ENCODE data around the gene KIF26B.

Gene KIF26B

DNA sequence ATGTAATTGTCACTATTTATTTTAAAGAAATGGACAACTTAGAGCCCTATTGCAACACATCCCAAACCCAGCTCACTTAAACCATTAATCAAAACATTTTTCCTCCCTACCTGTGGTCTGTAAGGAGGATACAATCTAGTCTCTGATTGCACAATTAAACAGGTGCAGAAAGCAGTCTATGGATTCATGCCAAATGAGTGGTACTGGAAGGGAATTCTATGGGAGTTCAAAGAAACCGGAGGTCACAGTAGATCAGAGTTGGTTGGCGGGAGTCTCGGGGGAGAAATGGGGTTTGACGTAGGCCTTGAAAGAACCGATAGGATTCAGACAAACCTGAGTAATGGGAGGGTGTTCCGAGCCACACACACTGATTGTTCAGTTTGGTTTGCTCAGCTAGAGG is 314.9 kb downstream of the KIF26B start:
- no peak overlapping the region for H3K27ac ChIP-seq
- no peak for DNase-seq (ENCODE audit: low read depth, low spot score)

DNA sequence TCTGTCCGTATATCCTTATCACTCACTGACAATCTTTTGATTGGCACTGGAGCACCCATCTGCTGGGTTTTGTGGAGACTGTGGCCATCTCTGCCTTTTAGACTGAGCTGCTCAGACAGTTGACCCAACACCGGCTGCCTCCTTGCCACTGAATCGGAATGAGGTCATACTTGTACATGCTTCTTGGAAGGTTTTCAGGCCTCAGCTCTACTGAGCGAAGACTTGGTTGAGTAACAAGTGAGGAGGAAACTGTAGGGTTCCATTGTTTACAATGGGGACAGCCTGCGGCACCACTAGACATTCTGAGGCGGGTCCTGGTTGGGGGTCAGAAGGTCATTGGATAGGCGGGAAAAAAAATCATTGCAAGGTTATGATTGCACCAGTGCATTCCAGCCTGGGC is 320.3 kb downstream of the KIF26B start:
- H3K27ac ChIP-seq: no peak overlapping the region
- DNase-seq (ENCODE audit: low read depth, low spot score): peak; percentile 22

DNA sequence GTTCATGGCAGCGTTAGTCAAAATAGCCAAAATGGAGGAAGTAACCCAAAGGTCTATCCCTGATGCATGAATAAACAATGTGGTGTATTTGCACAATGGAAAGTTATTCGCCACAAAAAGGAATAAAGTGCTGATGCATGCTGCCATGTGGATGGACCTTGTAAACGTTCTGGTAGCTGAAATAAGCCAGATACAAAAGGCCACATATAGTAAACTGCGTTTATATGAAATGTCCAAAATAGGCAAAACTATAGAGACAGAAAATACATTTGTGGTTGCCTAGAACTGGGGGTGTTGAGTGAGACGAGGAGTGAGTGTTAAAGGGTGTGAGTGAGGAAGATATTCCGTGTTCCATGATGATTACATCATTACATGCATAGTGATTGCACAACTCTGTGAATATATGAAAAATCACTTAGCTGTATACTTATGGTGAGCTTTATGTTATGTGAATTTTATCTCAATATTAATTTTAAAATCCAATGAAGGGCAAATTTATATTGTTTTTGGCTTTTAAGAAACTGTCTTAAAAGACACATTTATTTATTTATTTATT is 321.3 kb downstream of the KIF26B start:
- no peak overlapping the region for H3K27ac ChIP-seq
- no peak for DNase-seq (ENCODE audit: low read depth, low spot score)

DNA sequence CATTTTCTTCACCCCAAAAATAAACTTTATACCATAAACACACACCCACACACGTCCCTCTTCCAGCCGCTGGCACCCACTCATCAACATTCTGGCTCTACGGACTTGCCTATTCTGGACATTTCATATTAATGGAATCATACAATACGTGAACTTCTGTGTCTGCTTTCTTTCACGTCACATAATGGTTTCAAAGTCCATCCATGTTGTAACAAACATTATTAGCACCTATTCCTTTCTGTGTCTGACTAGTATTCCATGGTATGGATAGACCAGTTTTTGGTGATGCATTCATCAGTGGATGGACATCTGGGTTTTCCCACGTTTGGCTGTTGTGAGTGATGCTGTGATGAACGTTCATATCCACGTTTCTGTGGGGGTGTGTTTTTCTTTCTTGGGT is 323.2 kb downstream of the KIF26B start:
- no peak for DNase-seq (ENCODE audit: low read depth, low spot score)
- no peak overlapping the region for H3K27ac ChIP-seq

DNA sequence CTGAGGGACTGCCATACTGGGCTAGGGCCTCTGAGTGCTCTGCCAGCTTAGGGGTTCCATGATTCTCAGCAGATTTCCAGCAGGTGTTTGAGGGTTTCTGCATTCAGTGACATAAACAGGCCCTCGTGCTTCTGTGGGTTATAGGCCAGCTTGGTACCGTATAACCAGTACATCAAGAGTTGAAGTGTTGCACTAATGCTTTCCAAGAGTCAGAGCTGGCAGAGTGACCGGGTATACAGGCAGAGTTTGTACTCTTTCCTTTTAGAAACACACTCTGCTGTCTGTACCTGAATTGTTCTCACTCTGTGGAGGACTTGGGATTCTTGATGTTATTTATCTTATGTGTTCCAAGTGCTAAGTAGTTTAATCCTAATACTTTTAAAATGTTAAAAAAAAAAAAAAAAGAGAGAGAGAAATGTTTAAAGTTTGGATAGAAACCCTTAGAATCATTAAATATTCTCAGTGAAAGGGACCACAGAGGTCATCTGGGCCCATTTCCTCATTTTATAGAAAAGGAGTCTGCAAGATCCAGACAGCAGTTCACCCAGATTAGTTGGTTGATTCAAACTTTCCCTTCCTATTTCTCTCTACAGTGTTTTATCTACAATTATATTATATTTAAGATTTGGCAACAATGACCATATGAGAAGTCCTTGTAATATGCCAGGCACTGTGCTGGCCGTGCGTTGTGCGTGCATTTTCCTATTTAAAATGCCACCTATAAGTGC is 325.8 kb downstream of the KIF26B start:
- no peak overlapping the region for H3K27ac ChIP-seq
- DNase-seq (ENCODE audit: low read depth, low spot score): no peak

DNA sequence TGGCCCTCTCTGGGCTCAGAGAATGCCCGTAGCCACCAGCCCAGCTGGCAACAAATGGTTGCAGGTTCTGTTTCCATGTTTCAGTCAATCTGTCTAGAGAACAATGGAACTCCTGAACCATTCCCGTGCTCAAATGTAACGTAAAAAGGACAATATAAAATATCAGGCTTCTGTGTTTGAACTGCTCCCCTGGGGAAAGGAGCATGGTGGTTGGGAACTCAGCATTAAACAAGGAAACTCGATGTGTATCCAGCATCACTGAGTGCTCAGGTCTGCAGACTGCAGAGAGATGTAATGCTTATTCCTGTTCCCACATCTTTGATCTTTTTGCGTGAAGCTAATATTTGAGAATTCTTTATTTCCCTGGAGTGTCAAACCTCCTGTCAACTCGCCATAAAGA is 326.5 kb downstream of the KIF26B start:
- no peak for DNase-seq (ENCODE audit: low read depth, low spot score)
- H3K27ac ChIP-seq: no peak overlapping the region

DNA sequence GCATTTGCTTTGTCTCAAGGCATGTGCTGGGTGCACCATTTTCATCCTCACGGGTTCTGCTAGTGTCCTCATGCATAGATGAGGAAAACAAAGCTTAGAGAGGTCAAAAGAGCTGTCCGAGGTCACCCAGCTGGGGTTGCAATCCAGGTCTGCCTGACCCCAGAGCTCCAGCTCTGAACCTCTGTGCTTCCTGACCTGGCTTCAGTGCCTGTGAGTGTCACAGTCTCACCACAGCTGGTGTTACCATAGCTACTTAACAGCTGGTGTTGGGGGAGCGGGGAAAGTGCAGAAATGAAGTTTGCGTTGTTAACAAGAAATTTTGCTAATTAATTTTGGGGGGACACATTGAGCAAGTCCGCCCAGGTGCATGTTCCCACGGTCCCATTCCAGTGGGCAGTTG is 328.5 kb downstream of the KIF26B start:
- no peak overlapping the region for H3K27ac ChIP-seq
- no peak for DNase-seq (ENCODE audit: low read depth, low spot score)

DNA sequence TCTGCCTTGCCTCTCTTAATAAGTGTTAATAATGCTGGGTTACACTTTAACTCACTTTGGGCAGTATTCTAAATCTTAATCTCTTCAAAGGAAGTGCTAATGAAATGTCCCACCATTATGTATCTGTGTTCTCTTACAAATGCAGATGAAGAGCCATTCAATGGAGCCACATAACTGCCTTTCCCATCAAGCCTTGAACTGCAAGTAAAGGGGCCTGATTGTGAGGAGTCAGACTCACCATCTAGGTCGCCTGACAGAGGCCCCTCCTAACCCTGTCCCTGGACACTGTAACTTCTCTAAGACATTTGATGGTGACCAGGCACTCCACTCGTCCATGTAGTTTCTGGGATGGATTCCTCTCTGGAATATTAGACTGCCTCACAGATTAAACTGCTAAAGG is 329.4 kb downstream of the KIF26B start:
- DNase-seq (ENCODE audit: low read depth, low spot score): no peak
- H3K27ac ChIP-seq: no peak overlapping the region

DNA sequence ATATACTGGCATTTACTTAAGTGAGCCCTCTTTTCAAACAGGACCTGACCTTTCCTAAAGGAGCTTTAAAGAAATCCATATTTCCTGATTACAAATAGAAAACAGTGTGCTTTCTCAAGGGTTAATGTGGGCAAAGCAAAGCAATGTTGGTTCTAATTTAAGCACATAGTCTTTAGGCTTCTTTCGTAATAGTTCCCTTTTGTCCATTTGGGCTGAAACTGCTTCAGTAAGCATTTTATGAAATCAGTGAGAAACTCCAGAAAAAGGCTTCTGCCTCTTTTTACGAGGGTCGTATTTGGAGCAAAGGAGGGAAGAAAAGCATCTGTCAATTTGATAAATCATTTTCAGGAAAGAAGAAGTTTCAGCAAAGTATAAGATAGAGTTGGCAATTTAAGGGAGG is 331.2 kb downstream of the KIF26B start:
- no peak for DNase-seq (ENCODE audit: low read depth, low spot score)
- H3K27ac ChIP-seq: no peak overlapping the region

DNA sequence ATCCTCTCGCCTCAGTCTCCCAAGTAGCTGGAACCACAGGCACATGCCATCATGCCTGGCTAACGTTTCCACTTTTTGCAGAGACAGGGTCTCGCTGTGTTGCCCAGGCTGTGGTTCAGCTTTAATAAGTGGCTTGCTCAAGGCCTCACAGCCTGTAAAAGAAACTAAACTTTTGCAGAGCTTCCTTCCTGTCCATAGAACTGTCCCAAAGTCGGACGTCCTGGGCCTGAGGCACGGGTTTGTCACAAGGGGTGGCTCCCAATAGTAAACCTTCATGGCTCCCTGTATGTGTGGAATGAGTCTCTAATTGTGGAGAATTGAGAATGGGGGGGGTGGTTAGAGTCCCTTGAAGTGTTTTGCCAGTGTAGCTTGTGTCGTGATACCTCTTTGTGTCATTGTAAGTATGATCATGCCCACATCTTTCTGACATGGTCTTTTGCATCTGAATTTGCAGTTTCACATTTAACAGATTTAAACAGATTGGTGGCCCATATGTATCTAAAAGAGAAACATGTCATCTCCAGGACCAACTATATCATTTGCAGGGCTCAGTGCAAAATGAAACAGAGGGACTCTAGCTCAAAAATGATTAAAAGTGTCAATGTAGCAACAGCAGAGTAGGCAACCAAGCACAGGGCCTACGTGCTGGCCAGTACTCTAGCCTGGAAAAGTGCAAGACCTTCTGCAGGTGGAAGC is 332.1 kb downstream of the KIF26B start:
- no peak for DNase-seq (ENCODE audit: low read depth, low spot score)
- no peak overlapping the region for H3K27ac ChIP-seq

DNA sequence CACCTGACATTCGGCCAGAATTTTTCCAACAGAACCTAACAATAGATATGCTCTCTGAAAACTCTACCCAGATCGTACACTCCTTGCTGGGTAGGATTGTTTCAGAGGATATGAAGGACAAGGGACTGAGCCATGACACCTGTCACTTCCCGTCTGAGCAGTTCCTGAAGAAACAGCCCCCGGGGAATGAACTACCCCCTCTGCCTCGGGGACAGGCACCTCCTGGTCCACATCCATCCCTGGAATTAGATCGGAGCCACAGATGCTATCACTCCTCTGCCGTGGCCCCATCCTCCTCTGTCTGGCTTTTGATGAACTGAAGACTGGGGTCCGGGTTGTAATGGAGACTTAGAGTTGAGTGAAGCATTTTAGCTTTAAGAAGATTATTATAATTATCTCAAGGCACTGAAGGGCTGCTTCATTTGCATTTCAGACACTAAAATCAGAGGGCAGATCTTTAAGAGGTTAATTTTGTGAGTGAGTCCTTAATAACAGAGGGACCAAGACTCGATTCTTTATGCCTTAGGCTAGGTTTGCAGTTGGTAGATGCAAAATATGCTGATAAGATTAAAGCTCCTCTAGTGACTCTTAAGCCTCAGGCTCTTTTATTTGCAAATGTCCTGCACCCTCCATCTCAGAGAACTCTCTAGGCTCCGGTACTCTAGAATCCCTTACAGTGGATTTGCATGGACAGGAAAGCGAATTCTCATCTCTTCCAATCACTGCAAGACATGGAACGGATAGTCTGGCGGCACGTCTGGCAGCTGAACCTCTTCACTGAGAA is 333.8 kb downstream of the KIF26B start:
- no peak for DNase-seq (ENCODE audit: low read depth, low spot score)
- peak overlapping the region; percentile 81 for H3K27ac ChIP-seq

DNA sequence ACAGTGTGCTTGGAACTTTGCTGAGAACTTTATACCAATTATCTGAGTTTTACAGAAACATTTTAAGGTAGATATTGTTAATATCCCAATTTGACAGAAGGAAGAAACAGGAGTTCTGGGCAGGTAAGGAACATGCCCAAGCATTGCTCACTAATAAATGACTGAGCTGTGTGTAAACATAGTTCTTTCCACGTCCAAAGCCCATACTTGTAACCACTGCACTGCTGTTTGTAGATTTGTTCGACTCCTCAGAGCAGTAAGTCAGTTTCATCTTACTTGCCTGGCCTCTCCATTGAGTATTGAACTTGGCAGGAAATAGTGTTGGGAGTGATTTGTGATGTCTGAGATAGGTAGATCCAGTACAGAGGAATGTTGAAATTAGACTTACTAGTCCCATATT is 335.1 kb downstream of the KIF26B start:
- peak; percentile 87 for DNase-seq (ENCODE audit: low read depth, low spot score)
- H3K27ac ChIP-seq: peak overlapping the region; percentile 81

DNA sequence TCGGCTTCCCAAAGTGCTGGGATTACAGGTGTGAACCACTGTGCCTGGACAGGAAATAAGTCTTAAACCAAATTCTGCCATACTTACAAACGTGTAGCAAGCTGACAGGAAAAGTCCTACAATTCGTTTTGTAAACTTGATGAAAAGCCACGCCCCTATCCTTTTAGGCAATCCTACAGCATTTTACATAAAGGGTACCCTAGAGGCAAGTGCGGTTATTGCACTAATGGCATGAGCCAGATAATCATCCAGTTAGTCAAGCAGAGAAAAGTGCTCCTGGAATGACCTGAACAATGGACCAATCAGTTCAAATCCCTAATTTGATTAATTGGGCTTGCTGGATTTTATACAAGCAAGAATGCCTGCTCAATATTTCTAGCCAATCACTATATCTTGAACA is 338.2 kb downstream of the KIF26B start:
- no peak overlapping the region for H3K27ac ChIP-seq
- no peak for DNase-seq (ENCODE audit: low read depth, low spot score)

DNA sequence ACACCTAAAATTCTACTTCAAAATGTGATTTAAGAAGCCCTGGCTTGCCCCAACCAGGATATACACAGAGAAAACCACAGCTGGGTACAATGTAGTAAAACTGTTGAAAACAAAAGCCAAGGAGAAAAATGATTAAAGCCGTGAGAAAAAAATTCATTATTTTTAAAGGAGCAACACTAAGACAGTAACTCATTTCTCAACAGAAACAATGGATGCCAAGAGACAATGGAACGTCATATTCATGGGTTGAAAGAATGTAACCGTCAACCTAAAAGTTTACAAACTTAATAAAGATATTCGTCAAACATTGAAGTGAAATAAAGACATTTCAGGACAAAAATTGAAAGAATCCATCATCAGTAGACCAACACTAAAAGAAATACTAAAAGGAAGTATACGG is 340.9 kb downstream of the KIF26B start:
- DNase-seq (ENCODE audit: low read depth, low spot score): no peak
- no peak overlapping the region for H3K27ac ChIP-seq

DNA sequence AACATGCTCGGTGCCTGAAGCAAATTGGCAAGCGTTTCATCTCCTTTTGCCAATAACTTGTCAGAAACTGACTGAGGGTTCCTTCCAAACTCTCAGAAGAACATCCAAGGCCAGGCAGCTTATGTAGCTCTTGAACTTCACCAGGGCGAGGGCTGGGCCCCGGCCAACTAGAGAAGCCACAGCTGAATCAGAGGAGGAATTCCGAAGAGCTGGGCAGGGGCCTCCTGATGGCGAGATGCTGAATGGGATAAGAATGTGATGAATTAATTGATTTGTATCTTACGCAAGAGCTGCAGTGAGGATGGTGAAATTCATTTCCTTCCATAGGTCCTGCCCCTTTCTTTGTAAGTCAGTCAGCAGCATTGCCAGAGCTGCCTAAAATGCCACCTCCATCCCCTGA is 345.8 kb downstream of the KIF26B start:
- peak overlapping the region; percentile 28 for H3K27ac ChIP-seq
- peak; percentile 89 for DNase-seq (ENCODE audit: low read depth, low spot score)

DNA sequence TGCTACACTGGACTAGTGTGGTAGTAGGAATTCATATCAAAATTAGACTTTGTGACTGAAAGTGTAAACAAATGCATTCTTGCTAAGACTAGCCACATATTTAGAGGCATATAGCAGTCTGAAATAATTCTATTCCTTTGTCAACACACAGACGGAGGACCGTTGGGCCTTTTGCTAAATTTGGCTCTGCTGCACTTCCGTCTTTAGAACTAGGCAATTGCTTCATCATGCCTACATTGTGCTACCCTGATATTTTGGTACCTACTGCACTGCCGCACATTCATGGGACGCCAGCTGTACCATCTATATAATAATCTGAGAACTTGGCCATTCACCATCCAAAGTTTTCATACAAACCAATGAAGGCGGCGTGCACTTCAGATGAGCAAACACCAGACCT is 346.8 kb downstream of the KIF26B start:
- DNase-seq (ENCODE audit: low read depth, low spot score): no peak
- H3K27ac ChIP-seq: no peak overlapping the region

DNA sequence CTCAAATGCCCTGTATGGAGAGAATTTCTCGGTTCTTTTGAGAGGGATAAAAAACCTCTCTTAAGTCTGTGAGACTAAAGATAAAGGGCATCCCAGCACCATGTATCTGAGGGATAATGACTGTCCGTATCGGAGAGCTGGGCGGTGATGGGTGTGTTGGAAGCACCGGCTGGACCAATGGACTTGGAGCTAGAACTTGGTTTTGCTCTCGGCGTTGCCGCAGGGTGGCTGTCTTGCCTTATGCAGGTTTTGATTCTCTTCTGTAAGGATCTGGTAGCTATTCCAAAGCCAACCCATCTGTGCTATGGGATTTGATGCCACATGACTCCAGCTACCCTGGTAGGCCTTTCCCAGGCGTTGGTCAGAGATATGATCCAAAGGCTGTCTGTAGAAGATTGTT is 348.8 kb downstream of the KIF26B start:
- no peak overlapping the region for H3K27ac ChIP-seq
- no peak for DNase-seq (ENCODE audit: low read depth, low spot score)

DNA sequence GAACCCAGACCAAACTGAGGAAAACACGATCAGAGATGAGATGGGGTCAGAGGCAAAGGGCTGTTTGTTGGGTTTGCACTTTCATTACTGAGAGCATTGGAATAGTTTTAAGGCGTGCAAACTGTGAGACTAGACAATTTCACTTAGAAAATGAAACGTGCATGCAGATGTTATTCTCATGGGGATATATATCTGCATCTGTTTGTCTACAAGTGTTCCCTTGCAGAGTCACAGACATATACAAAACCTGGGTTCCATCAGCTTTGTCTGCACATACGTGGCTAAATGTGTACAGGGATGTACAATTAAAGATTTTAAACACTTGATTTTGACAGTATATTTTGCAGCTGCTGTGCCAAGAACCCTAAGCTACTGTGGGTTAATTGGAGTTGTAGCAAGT is 355.4 kb downstream of the KIF26B start:
- DNase-seq (ENCODE audit: low read depth, low spot score): no peak
- no peak overlapping the region for H3K27ac ChIP-seq

DNA sequence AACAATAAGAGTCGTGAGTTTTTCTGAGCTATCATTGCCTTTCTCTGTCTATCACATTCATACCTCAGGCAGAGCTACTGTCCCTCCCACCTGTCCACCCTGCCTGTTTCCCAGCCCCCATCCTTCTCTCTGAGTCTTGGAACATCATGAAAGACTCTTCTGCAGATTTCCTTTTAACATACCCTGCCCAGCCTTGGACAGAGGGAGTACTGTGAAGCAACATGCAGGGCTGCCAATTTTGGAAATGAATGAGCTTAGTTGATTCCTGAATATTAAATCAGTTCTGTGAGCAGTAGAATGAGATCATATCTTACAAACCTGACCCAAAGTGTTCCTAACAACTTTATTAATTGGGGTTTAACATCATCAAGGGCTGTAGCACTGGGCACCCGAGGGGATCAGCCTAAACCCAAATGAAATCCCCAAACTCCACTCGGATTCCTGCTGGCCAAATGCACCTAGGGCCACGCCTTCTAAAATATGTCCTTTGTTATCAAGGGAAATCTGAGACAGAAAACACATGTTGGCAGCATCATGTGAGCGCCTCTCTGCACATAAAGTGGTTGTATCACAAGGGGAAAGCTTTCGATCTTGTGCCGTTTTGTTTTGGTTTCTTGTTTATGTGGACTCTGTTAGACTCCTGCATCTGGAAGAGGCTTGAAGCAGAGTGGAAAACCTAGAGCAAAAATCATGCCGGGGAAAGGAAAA is 357.6 kb downstream of the KIF26B start:
- no peak overlapping the region for H3K27ac ChIP-seq

DNA sequence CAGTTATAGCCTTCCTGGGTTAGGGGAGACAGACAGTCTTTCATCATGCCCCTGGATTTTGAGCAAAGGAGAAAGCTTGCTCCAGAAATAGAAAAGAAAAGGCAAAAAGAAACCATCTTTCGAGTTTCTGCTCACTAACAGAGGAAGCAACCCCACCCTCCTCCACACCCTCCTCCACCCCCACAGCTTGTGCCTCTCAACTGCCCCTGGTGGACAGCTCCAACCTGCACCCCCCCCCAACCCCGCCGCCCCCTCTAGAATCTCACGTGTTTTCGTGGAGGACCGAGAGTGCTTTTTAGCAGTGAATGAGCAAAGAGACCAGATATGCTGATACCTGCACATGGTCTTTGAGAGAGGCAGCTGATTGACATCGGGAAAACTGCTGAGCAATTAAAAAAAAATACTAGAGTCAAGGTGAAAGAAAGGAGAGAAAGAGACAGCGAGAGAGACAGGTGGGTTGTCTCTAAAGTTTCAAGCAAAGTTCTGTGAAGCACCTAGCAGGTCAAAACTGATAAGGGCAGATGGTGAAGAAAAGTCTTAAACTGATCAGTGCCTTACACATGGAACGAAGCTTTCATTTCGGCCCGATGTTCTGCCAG is 358.3 kb downstream of the KIF26B start:
- no peak for DNase-seq (ENCODE audit: low read depth, low spot score)
- no peak overlapping the region for H3K27ac ChIP-seq

More for the DNA sequence above, 357.6 kb downstream of the KIF26B start:
- DNase-seq (ENCODE audit: low read depth, low spot score): no peak

Measured in epithelial cell of prostate (primary cell).